Panc1 (cell line): Measurements from ENCODE around the gene ARHGEF10L. TPM values are rescaled to one million over a fixed set of nuclear protein-coding genes. Genes with fewer than 3 reads are reported as not detected.

ENCODE experiments used
- ATAC-seq: fragments of 200-7000 bp; cut with Tn5 transposase; 2 replicates; pipeline ENCODE4 v1.9.1; 2020; ENCODE audit warnings: mild to moderate bottlenecking, moderate library complexity
- BruUV-seq: library from RNA; stranded (reverse); fragments of 400-500 nt; replicated peaks from 2 replicates; lab custom pipeline; 2021; lab: Mats Ljungman, UMichigan
- CTCF ChIA-PET: fragments of 300-600 bp; sonication (Branson Sonifier 250); formaldehyde crosslinking; loops from one replicate; lab custom pipeline; 2022; ENCODE audit warnings: antibody characterized with exemption; lab: Charles Lee
- POLR2A ChIA-PET: fragments of 300-600 bp; sonication (Branson Sonifier 250); formaldehyde crosslinking; loops from one replicate; lab custom pipeline; 2022; ENCODE audit warnings: antibody characterized with exemption; lab: Charles Lee
- DNase-seq: peaks from one replicate; pipeline ENCODE4 v3.0.0-alpha.2; 2010; ENCODE audit warnings: low read depth, low spot score
- H3K27ac ChIP-seq: 2 replicates; pipeline ENCODE4 v1.5.1; 2011; ENCODE audit warnings: mild to moderate bottlenecking, low read length, inconsistent platforms
- H3K27me3 ChIP-seq: fragments of 200-500 bp; sonication (Bioruptor generic); 2 replicates; pipeline ENCODE4 v1.6.0; 2014; ENCODE audit warnings: low read length, inconsistent platforms; ENCODE audit not compliant: control insufficient read depth, insufficient read depth
- H3K36me3 ChIP-seq: fragments of 200-500 bp; sonication (Bioruptor generic); 2 replicates; pipeline ENCODE4 v1.5.1; 2014; ENCODE audit warnings: inconsistent platforms, mild to moderate bottlenecking, low read length, moderate library complexity; ENCODE audit not compliant: control insufficient read depth, insufficient read depth
- H3K4me1 ChIP-seq: 2 replicates; pipeline ENCODE4 v1.5.1; 2011; ENCODE audit warnings: inconsistent platforms, mild to moderate bottlenecking, low read length, moderate library complexity; ENCODE audit not compliant: control insufficient read depth, insufficient read depth
- H3K4me3 ChIP-seq, 2 experiments: 2 replicates each; pipeline ENCODE4 v1.5.1; 2011 to 2012; ENCODE audit warnings: low read depth in 2 of 2, low read length in 2 of 2, mild to moderate bottlenecking in 2 of 2, inconsistent platforms in 1 of 2, moderate library complexity in 1 of 2
- H3K9me3 ChIP-seq: fragments of 200-500 bp; sonication (Bioruptor generic); 2 replicates; pipeline ENCODE4 v1.5.1; 2014; ENCODE audit warnings: low read depth, mild to moderate bottlenecking, inconsistent platforms, low read length, moderate library complexity; ENCODE audit not compliant: control insufficient read depth, insufficient read depth
- CTCF ChIP-seq: fragments of 450-650 bp; IDR thresholded peaks from 2 replicates; pipeline ENCODE4 v1.5.1; 2017; ENCODE audit warnings: mild to moderate bottlenecking
- POLR2AphosphoS5 ChIP-seq: IDR thresholded peaks from 2 replicates; pipeline ENCODE4 v1.6.1; 2012; ENCODE audit warnings: mild to moderate bottlenecking, low read depth, low read length, moderate library complexity
- REST ChIP-seq, 2 experiments: IDR thresholded peaks; 2 replicates each; pipeline ENCODE4 v1.6.1; 2011 to 2012; ENCODE audit warnings: low read depth in 2 of 2, control low read depth in 1 of 2, low read length in 1 of 2, mild to moderate bottlenecking in 1 of 2, moderate library complexity in 1 of 2; ENCODE audit not compliant: insufficient read depth in 1 of 2
- SIN3A ChIP-seq: IDR thresholded peaks from 2 replicates; pipeline ENCODE4 v1.6.1; 2012; ENCODE audit warnings: low read depth, mild to moderate bottlenecking, low read length, moderate library complexity, borderline replicate concordance; ENCODE audit not compliant: insufficient read depth
- TCF7L2 ChIP-seq: IDR thresholded peaks from 2 replicates; pipeline ENCODE4 v1.6.1; 2011; ENCODE audit warnings: mild to moderate bottlenecking, low read depth, low read length, inconsistent platforms
- in situ Hi-C: cut with HindIII; loops from 2 replicates; pipeline ENCODE4 v1.10.0; 2016; ENCODE audit warnings: low sequenced_read_pairs, low pct_unique_long_range_greater_than_20kb
- intact Hi-C: fragments of 100-400 bp; cut with micrococcal nuclease; formaldehyde crosslinking; loops from one replicate; pipeline ENCODE4 v1.10.0; 2022; ENCODE audit not compliant: unreplicated experiment
- total RNA-seq: library from RNA; stranded (reverse); gene quantifications from one replicate; pipeline ENCODE4 v1.2.1, GENCODE V29; 2021; ENCODE audit not compliant: unreplicated experiment

ARHGEF10L gene
- total RNA-seq, 1 experiment from 2014 or later: 5.9 TPM

- TF ChIP-seq POLR2AphosphoS5 (no peak), TCF7L2 (no peak), CTCF (no peak), SIN3A (no peak)
- intact Hi-C loops: no loop called here
- BruUV-seq: no TSS peak
- CTCF ChIA-PET: no interaction called here
- Histone ChIP-seq H3K9me3 (no peaks in the 10 kb centered on the region), H3K4me1 (no peaks in the 10 kb centered on the region), H3K27me3 (no peaks in the 10 kb centered on the region), H3K36me3 (no peaks in the 10 kb centered on the region), H3K4me3 (no peak overlapping the region), H3K27ac (no peak overlapping the region)
- no peak for DNase-seq
- in situ Hi-C loops: no loop called here
- POLR2A ChIA-PET: no interaction called here
- no peak for ATAC-seq
Measured at GRCh38 chr1:17655922-17656321, 116.4 kb downstream of the ARHGEF10L start.

GRCh38 chr1:17657436-17657835, 117.9 kb downstream of the ARHGEF10L start:
- H3K4me1 ChIP-seq: no peaks in the 10 kb centered on the region
- H3K9me3 ChIP-seq: no peaks in the 10 kb centered on the region
- no peak overlapping the region for H3K4me3 ChIP-seq
- ChIA-PET CTCF (interaction anchor here (0.6 kb wide), 1 partner anchor 116 kb away, joined by 3 read pairs; no protein-coding TSS in a partner anchor), POLR2A (no interaction called here)
- TF ChIP-seq SIN3A (no peak), CTCF (no peak), TCF7L2 (no peak), REST (IDR thresholded peaks at IDR 0.05; ENCODE audit: insufficient read depth in 1 of 2, low read depth in 2 of 2, low read length in 1 of 2) (no peak), POLR2AphosphoS5 (no peak)
- no peaks in the 10 kb centered on the region for H3K36me3 ChIP-seq
- H3K27me3 ChIP-seq: no peaks in the 10 kb centered on the region
- intact Hi-C loops: no loop called here
- no peak overlapping the region for H3K27ac ChIP-seq
- ATAC-seq (no peak), DNase-seq (no peak)
- in situ Hi-C loops: no loop called here
- BruUV-seq: no TSS peak
